MM.1S (cell line): ENCODE results near the gene SH3PXD2A.

Experiments used
- DNase-seq: peaks from one replicate; pipeline ENCODE4 v3.0.0-alpha.2; 2015
- H2AFZ ChIP-seq: fragments of 300-600 bp; sonication (generic); 2 replicates; pipeline ENCODE4 v1.6.0; 2016; ENCODE audit warnings: antibody characterized with exemption, low read length
- H3F3A ChIP-seq: fragments of 300-600 bp; sonication (generic); 2 replicates; pipeline ENCODE4 v1.6.1; 2016; ENCODE audit warnings: mild to moderate bottlenecking, antibody characterized with exemption, low read length, moderate library complexity, mixed read lengths; ENCODE audit not compliant: insufficient read depth
- H3K27ac ChIP-seq: fragments of 300-600 bp; sonication (generic); 2 replicates; pipeline ENCODE4 v1.5.1; 2016; ENCODE audit warnings: mild to moderate bottlenecking, low read length
- H3K27me3 ChIP-seq: fragments of 300-600 bp; sonication (generic); replicated peaks from 2 replicates; pipeline ENCODE4 v1.6.0; 2016; ENCODE audit warnings: low read length; ENCODE audit not compliant: insufficient read depth
- H3K36me3 ChIP-seq: fragments of 300-600 bp; sonication (generic); replicated peaks from 2 replicates; pipeline ENCODE4 v1.6.1; 2016; ENCODE audit warnings: mild to moderate bottlenecking, low read length, mixed read lengths; ENCODE audit not compliant: insufficient read depth
- H3K4me1 ChIP-seq: fragments of 300-600 bp; sonication (generic); 2 replicates; pipeline ENCODE4 v1.6.1; 2016; ENCODE audit warnings: low read length, mixed read lengths
- H3K4me2 ChIP-seq: fragments of 300-600 bp; sonication (generic); 2 replicates; pipeline ENCODE4 v1.6.0; 2016; ENCODE audit warnings: low read depth, low read length
- H3K4me3 ChIP-seq: fragments of 300-600 bp; sonication (generic); 2 replicates; pipeline ENCODE4 v1.5.1; 2016; ENCODE audit warnings: low read length, mixed read lengths
- H3K79me2 ChIP-seq: fragments of 300-600 bp; sonication (generic); 2 replicates; pipeline ENCODE4 v1.6.1; 2016; ENCODE audit warnings: mixed run types, low read length, mixed read lengths
- H3K9ac ChIP-seq: fragments of 300-600 bp; sonication (generic); 2 replicates; pipeline ENCODE4 v1.6.1; 2016; ENCODE audit warnings: low read length, mixed read lengths
- H3K9me2 ChIP-seq: fragments of 300-600 bp; sonication (generic); replicated peaks from 2 replicates; pipeline ENCODE4 v1.6.1; 2016; ENCODE audit warnings: mild to moderate bottlenecking, low read length, mixed read lengths; ENCODE audit not compliant: insufficient read depth
- H3K9me3 ChIP-seq: fragments of 300-600 bp; sonication (generic); replicated peaks from 2 replicates; pipeline ENCODE4 v1.6.1; 2016; ENCODE audit warnings: mild to moderate bottlenecking, low read length, mixed read lengths; ENCODE audit not compliant: insufficient read depth
- H4K20me1 ChIP-seq: fragments of 300-600 bp; sonication (generic); 2 replicates; pipeline ENCODE4 v1.6.1; 2016; ENCODE audit warnings: mild to moderate bottlenecking, low read length, moderate library complexity, mixed read lengths; ENCODE audit not compliant: insufficient read depth
- EZH2 ChIP-seq: fragments of 300-600 bp; sonication (generic); optimal IDR thresholded peaks from 2 replicates; pipeline ENCODE3; 2017; ENCODE audit warnings: low read depth, mild to moderate bottlenecking, antibody characterized with exemption, low read length, mixed read lengths
- EZH2phosphoT487 ChIP-seq: fragments of 300-600 bp; sonication (generic); IDR thresholded peaks from 2 replicates; pipeline ENCODE4 v1.6.1; 2018; ENCODE audit warnings: antibody characterized with exemption, low read length
- TF ChIP-seq, protein P1 (sequence below): fragments of 300-600 bp; sonication (generic); IDR thresholded peaks from 2 replicates; pipeline ENCODE4 v1.5.1; 2016; ENCODE audit warnings: antibody characterized with exemption, low read length, mixed read lengths

Gene SH3PXD2A

DNA sequence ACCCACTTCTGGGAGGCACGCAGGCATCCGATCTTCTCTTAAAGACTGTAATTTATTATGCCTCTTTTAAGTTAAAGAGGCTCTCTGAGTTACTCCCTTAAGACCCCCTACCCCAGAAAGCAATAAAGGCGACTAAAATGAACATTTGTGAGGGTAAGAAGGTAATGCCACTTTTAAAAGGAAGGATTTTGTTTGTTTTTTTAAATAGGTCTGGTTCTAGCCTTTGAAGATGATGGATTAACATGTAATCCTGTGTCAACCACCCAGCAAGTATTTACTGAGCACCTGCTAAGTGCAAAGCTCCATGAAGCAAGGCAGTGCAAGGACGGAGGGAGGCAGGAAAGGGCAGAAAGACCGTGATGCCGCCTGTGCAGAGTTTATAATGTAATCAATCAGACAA is 26.1 kb downstream of the SH3PXD2A start:
- Histone ChIP-seq H3K4me3 (no peak overlapping the region), H3K4me2 (no peak overlapping the region), H4K20me1 (no peaks in the 10 kb centered on the region), H3F3A (no peaks in the 10 kb centered on the region), H3K27ac (no peak overlapping the region), H3K27me3 (no peaks in the 10 kb centered on the region), H3K9me3 (no peaks in the 10 kb centered on the region), H3K36me3 (no peaks in the 10 kb centered on the region), H3K9ac (no peak overlapping the region), H3K4me1 (no peaks in the 10 kb centered on the region), H3K79me2 (no peaks in the 10 kb centered on the region), H2AFZ (no peak overlapping the region), H3K9me2 (no peaks in the 10 kb centered on the region)
- no peak for DNase-seq
- TF ChIP-seq EZH2phosphoT487: no peak
- TF ChIP-seq EZH2: no peak
- TF ChIP-seq, protein P1, sequence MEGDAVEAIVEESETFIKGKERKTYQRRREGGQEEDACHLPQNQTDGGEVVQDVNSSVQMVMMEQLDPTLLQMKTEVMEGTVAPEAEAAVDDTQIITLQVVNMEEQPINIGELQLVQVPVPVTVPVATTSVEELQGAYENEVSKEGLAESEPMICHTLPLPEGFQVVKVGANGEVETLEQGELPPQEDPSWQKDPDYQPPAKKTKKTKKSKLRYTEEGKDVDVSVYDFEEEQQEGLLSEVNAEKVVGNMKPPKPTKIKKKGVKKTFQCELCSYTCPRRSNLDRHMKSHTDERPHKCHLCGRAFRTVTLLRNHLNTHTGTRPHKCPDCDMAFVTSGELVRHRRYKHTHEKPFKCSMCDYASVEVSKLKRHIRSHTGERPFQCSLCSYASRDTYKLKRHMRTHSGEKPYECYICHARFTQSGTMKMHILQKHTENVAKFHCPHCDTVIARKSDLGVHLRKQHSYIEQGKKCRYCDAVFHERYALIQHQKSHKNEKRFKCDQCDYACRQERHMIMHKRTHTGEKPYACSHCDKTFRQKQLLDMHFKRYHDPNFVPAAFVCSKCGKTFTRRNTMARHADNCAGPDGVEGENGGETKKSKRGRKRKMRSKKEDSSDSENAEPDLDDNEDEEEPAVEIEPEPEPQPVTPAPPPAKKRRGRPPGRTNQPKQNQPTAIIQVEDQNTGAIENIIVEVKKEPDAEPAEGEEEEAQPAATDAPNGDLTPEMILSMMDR: no peak

DNA sequence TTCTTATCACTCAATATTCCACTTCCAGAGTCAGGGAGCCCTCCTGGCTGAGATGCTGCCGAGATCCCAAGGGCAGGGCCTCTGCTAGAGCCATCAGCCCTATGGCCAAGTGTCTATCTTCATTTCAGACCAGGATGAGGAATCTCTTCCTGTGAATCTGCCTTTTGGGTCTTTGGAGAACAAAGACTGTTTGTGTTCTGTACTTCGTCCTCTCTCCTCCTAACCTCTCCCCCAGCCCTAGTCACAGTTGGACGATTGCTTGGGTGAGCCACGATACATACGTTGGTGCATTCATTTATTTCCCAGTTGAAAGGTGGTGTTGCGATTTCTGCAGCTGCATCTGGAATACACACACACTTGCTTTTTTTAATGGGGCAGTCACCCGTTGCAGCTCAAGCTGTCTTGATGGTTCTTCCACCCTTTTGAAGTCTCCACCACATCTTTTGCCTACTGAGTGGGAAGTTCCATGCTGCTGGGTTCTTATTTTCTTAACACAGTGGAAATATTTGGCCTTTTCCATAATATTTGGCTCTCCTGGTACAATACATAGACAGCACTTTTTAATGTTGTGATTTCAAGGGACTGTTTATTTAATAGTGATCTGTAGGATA is 26.7 kb downstream of the SH3PXD2A start:
- H3K9me2 ChIP-seq: no peaks in the 10 kb centered on the region
- no peak overlapping the region for H3K27ac ChIP-seq
- H3K9me3 ChIP-seq: no peaks in the 10 kb centered on the region
- no peaks in the 10 kb centered on the region for H3F3A ChIP-seq
- H3K27me3 ChIP-seq: no peaks in the 10 kb centered on the region
- no peak overlapping the region for H3K4me3 ChIP-seq
- H4K20me1 ChIP-seq: no peaks in the 10 kb centered on the region
- H2AFZ ChIP-seq: no peak overlapping the region
- H3K4me2 ChIP-seq: no peak overlapping the region
- no peaks in the 10 kb centered on the region for H3K36me3 ChIP-seq
- no peak for TF ChIP-seq EZH2
- TF ChIP-seq EZH2phosphoT487: no peak
- TF ChIP-seq, protein P1: no peak
- H3K9ac ChIP-seq: no peak overlapping the region
- H3K4me1 ChIP-seq: no peaks in the 10 kb centered on the region
- no peaks in the 10 kb centered on the region for H3K79me2 ChIP-seq
- DNase-seq: no peak

DNA sequence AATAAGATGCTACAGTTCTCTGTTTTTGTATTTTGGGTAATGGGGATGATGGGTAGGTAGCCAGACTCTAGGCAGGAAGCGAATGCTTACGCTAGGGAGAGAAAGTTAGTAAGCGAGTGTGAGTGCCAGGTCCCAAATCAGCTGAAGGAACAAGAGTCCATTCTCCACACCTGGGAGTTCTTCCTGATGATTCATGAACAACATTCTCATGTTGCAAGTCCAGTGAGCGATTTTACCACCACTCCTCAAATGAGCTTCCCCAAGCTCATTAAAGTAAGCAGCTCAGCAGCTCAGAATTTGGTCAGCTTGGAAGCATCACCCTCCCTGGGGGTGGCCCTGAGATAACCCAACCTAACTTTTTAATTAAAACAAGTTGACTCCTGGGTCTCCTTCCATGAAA is 27.3 kb downstream of the SH3PXD2A start:
- Histone ChIP-seq H3K9me2 (no peaks in the 10 kb centered on the region), H3K27me3 (no peaks in the 10 kb centered on the region), H3K4me1 (no peaks in the 10 kb centered on the region), H2AFZ (no peak overlapping the region), H3K9me3 (no peaks in the 10 kb centered on the region), H3K9ac (no peak overlapping the region), H4K20me1 (no peaks in the 10 kb centered on the region), H3K4me3 (no peak overlapping the region), H3K79me2 (no peaks in the 10 kb centered on the region), H3K27ac (no peak overlapping the region), H3K4me2 (no peak overlapping the region), H3K36me3 (no peaks in the 10 kb centered on the region), H3F3A (no peaks in the 10 kb centered on the region)
- DNase-seq: no peak
- TF ChIP-seq EZH2: no peak
- no peak for TF ChIP-seq EZH2phosphoT487
- TF ChIP-seq, protein P1: no peak
